PC-3 (cell line): ENCODE measurements around the gene MAD1L1. TPM values are rescaled to one million over a fixed set of nuclear protein-coding genes. Genes with fewer than 3 reads are reported as not detected.

Experiments used
- ATAC-seq: fragments of 200-7000 bp; cut with Tn5 transposase; 2 replicates; pipeline ENCODE4 v1.9.1; 2020; ENCODE audit warnings: mild to moderate bottlenecking, moderate library complexity
- BruUV-seq: library from RNA; stranded (reverse); fragments of 400-500 nt; replicated peaks from 2 replicates; lab custom pipeline; 2021; lab: Mats Ljungman, UMichigan
- CTCF ChIA-PET: fragments of 300-600 bp; sonication (Branson Sonifier 250); formaldehyde crosslinking; loops from one replicate; lab custom pipeline; 2022; ENCODE audit warnings: antibody characterized with exemption; lab: Charles Lee
- POLR2A ChIA-PET: fragments of 300-600 bp; sonication (Branson Sonifier 250); formaldehyde crosslinking; loops from one replicate; lab custom pipeline; 2022; ENCODE audit warnings: antibody characterized with exemption; ENCODE audit not compliant: unreplicated experiment; lab: Charles Lee
- DNase-seq: peaks from one replicate; pipeline ENCODE4 v3.0.0-alpha.2; 2015
- H2AFZ ChIP-seq: fragments of 300-600 bp; sonication (generic); 2 replicates; pipeline ENCODE4 v1.6.0; 2016; ENCODE audit warnings: antibody characterized with exemption, low read length
- H3F3A ChIP-seq: fragments of 300-600 bp; sonication (generic); one replicate; pipeline ENCODE4 v1.6.0; 2017; ENCODE audit warnings: antibody characterized with exemption, low read length, control low read depth, mild to moderate bottlenecking; ENCODE audit not compliant: unreplicated experiment
- H3K27ac ChIP-seq: fragments of 300-600 bp; sonication (generic); 2 replicates; pipeline ENCODE4 v1.5.1; 2016; ENCODE audit warnings: mild to moderate bottlenecking, low read length
- H3K27me3 ChIP-seq: fragments of 300-600 bp; sonication (generic); 2 replicates; pipeline ENCODE4 v1.6.1; 2016; ENCODE audit warnings: low read length, mixed read lengths
- H3K36me3 ChIP-seq: fragments of 300-600 bp; sonication (generic); 2 replicates; pipeline ENCODE4 v1.6.1; 2016; ENCODE audit warnings: low read depth, mixed run types, low read length, mixed read lengths
- H3K4me1 ChIP-seq: fragments of 300-600 bp; sonication (generic); 2 replicates; pipeline ENCODE4 v1.5.1; 2016; ENCODE audit warnings: low read length; ENCODE audit not compliant: insufficient read depth
- H3K4me2 ChIP-seq: fragments of 300-600 bp; sonication (generic); 2 replicates; pipeline ENCODE4 v1.6.0; 2016; ENCODE audit warnings: low read length
- H3K4me3 ChIP-seq: fragments of 300-600 bp; sonication (generic); 2 replicates; pipeline ENCODE4 v1.5.1; 2016; ENCODE audit warnings: mild to moderate bottlenecking, low read length, mixed read lengths
- H3K79me2 ChIP-seq: fragments of 300-600 bp; sonication (generic); 2 replicates; pipeline ENCODE4 v1.6.1; 2017; ENCODE audit warnings: low read length, mixed read lengths
- H3K9ac ChIP-seq: fragments of 300-600 bp; sonication (generic); 2 replicates; pipeline ENCODE4 v1.6.0; 2016; ENCODE audit warnings: mild to moderate bottlenecking, low read length
- H3K9me2 ChIP-seq: fragments of 300-600 bp; sonication (generic); replicated peaks from 2 replicates; pipeline ENCODE4 v1.6.1; 2016; ENCODE audit warnings: mixed run types, low read length, mixed read lengths
- H3K9me3 ChIP-seq: fragments of 300-600 bp; sonication (generic); 2 replicates; pipeline ENCODE4 v1.6.1; 2016; ENCODE audit warnings: low read length, mixed read lengths
- H4K20me1 ChIP-seq: fragments of 300-600 bp; sonication (generic); 2 replicates; pipeline ENCODE4 v1.6.1; 2016; ENCODE audit warnings: low read length, mixed read lengths
- EZH2 ChIP-seq: fragments of 300-600 bp; sonication (generic); IDR thresholded peaks from one replicate; pipeline ENCODE4 v1.6.1; 2017; ENCODE audit warnings: antibody characterized with exemption, mild to moderate bottlenecking, low read length; ENCODE audit not compliant: unreplicated experiment
- EZH2phosphoT487 ChIP-seq: fragments of 300-600 bp; sonication (generic); IDR thresholded peaks from 2 replicates; pipeline ENCODE4 v1.6.1; 2018; ENCODE audit warnings: mild to moderate bottlenecking, antibody characterized with exemption, low read length, borderline replicate concordance
- intact Hi-C: fragments of 100-400 bp; cut with micrococcal nuclease; formaldehyde crosslinking; loops from 2 replicates; pipeline ENCODE4 v1.9.0; 2023
- total RNA-seq: library from RNA; depleted of rRNA; stranded (reverse); fragments of >200 nt; gene quantifications from 2 replicates; pipeline ENCODE4 v1.2.3, GENCODE V29; 2014
- TF ChIP-seq, protein P1 (sequence below): fragments of 300-600 bp; sonication (generic); conservative IDR thresholded peaks from 2 replicates; pipeline ENCODE4 v1.5.1; 2017; ENCODE audit warnings: antibody characterized with exemption, low read depth, mild to moderate bottlenecking, low read length

MAD1L1 gene
- total RNA-seq, 1 experiment from 2014 or later: 88.4 TPM

DNA sequence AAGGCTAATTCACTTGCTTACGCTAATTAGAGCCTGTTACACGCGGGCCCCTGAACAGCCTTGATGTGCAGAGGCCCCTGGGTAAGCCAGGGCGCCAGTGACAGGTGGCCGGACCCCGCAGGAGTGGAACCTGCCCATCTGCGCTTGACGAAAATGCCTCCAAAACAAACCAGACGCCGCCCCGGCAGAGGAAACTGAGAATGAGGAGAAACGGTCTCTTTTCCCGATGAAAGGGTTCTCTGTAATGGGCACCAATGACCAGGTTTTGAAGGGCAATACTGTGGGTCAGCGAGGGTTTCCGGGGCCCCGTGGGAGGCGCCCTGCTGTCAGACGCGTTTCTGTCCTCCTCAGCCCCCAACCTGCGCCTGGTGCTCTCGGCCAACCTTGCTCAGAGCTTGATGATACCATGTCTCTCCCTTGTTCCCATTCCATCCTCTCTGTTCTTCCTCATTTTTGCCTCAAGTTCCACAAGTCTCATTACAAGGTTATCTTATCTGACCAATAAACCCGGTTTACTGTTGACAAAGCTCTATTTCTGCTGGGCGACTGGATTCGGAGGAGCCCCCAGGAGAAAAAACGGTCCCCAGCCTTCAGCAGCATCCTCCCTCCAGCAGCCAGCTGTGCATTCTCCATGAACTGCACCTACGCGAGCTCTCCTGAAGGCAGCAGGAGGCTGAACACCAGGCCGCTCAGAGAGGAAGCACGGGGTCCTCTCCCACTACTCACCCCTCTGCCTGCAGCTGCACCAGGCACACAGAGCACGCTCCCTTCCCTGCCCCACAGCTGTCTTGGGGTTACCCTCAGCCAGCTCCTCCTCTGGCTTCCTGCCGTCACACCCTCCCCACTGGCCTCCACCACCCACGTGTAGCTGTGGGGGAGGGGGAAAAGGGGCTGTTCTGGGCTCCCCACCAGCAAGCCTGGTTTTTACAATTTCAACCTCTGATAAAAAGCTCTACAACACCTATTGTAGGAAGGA lies 202.0 kb downstream of the MAD1L1 start:
- Histone ChIP-seq H3K27me3 (no peaks in the 10 kb centered on the region), H3K4me1 (no peaks in the 10 kb centered on the region), H3K4me2 (no peak overlapping the region), H3K9me2 (no peaks in the 10 kb centered on the region), H3K9me3 (no peaks in the 10 kb centered on the region), H3K4me3 (no peak overlapping the region), H3K27ac (no peak overlapping the region), H3K36me3 (no peaks in the 10 kb centered on the region), H3F3A (no peaks in the 10 kb centered on the region), H2AFZ (no peak overlapping the region), H3K79me2 (no peaks in the 10 kb centered on the region), H4K20me1 (no peaks in the 10 kb centered on the region), H3K9ac (no peak overlapping the region)
- ChIA-PET CTCF (no interaction called here), POLR2A (no interaction called here)
- DNase-seq: no peak
- TF ChIP-seq, protein P1, sequence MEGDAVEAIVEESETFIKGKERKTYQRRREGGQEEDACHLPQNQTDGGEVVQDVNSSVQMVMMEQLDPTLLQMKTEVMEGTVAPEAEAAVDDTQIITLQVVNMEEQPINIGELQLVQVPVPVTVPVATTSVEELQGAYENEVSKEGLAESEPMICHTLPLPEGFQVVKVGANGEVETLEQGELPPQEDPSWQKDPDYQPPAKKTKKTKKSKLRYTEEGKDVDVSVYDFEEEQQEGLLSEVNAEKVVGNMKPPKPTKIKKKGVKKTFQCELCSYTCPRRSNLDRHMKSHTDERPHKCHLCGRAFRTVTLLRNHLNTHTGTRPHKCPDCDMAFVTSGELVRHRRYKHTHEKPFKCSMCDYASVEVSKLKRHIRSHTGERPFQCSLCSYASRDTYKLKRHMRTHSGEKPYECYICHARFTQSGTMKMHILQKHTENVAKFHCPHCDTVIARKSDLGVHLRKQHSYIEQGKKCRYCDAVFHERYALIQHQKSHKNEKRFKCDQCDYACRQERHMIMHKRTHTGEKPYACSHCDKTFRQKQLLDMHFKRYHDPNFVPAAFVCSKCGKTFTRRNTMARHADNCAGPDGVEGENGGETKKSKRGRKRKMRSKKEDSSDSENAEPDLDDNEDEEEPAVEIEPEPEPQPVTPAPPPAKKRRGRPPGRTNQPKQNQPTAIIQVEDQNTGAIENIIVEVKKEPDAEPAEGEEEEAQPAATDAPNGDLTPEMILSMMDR: no peak
- TF ChIP-seq EZH2phosphoT487: no peak
- no peak for TF ChIP-seq EZH2
- intact Hi-C loops: no loop called here
- no TSS peak for BruUV-seq
- ATAC-seq: no peak

GRCh38 chr7:2029936-2030335 lies 202.8 kb downstream of the MAD1L1 start:
- Histone ChIP-seq H3K27me3 (no peaks in the 10 kb centered on the region), H4K20me1 (no peaks in the 10 kb centered on the region), H3K79me2 (no peaks in the 10 kb centered on the region), H3K27ac (no peak overlapping the region), H3K9ac (no peak overlapping the region), H3K4me3 (no peak overlapping the region), H3K4me1 (no peaks in the 10 kb centered on the region), H3K9me2 (no peaks in the 10 kb centered on the region), H3K9me3 (peaks cover 5% of the 10 kb centered on the region; the same call in 1 of the 2 replicates), H3F3A (no peaks in the 10 kb centered on the region), H3K4me2 (no peak overlapping the region), H2AFZ (no peak overlapping the region), H3K36me3 (peaks cover 6% of the 10 kb centered on the region)
- no peak for ATAC-seq
- intact Hi-C loops: no loop called here
- CTCF ChIA-PET: no interaction called here
- POLR2A ChIA-PET: no interaction called here
- BruUV-seq: no TSS peak
- no peak for DNase-seq
- TF ChIP-seq, protein P1: no peak
- no peak for TF ChIP-seq EZH2
- TF ChIP-seq EZH2phosphoT487: no peak
